Right renal pelvis (tissue), 4 donors: ENCODE results near the gene HHATL. TPM values are rescaled to one million over a fixed set of nuclear protein-coding genes. Genes with fewer than 3 reads are reported as not detected.

Source experiments
- DNase-seq, 4 donors: peaks; one replicate each; pipeline ENCODE4 v3.0.0-alpha.2; 2013; ENCODE audit warnings: low read depth in 4 of 4, low spot score in 3 of 4, missing footprints in 1 of 4
- polyA plus RNA-seq, 4 donors: library from polyadenylated mRNA; unstranded; fragments of 120-200 nt; gene quantifications; one replicate each; pipeline ENCODE4 v1.2.1, GENCODE V29; 2013; ENCODE audit not compliant: insufficient read length in 4 of 4

Gene HHATL
- polyA plus RNA-seq, 4 donors = 0.30 to 0.40 (median 0.36) TPM

GRCh38 chr3:42656680-42657610 lies 45.7 kb downstream of the HHATL start:
- DNase-seq = no peak

- DNase-seq = no peak
These were observed 46.5 kb downstream of the HHATL start for GRCh38 chr3:42655980-42656679.

GRCh38 chr3:42655331-42655888 lies 47.2 kb downstream of the HHATL start:
- DNase-seq = no peak

- DNase-seq = peak in 3 of 4 donors; percentile 36 to 43 (median 39)
These were observed 48.0 kb downstream of the HHATL start for GRCh38 chr3:42654331-42655201.

- DNase-seq = no peak
These were observed 48.9 kb downstream of the HHATL start, which contains the start of gene ZBTB47 for GRCh38 chr3:42653560-42654330. ZBTB47 (plus strand) TSS chr3:42653697; CDS start chr3:42658356, 4,659 bp downstream.

GRCh38 chr3:42653303-42653559 lies 49.4 kb downstream of the HHATL start:
- DNase-seq = no peak

GRCh38 chr3:42652611-42653302 lies 49.8 kb downstream of the HHATL start:
- no peak for DNase-seq

GRCh38 chr3:42652251-42652610 lies 50.4 kb downstream of the HHATL start:
- no peak for DNase-seq

GRCh38 chr3:42651248-42652091 lies 51.1 kb downstream of the HHATL start:
- DNase-seq = no peak

GRCh38 chr3:42649783-42650182 lies 52.8 kb downstream of the HHATL start:
- DNase-seq = no peak

GRCh38 chr3:42649006-42649405 lies 53.6 kb downstream of the HHATL start:
- DNase-seq = no peak

GRCh38 chr3:42647821-42648459 lies 54.7 kb downstream of the HHATL start:
- DNase-seq = no peak

Other genes starting within 250 kb of the HHATL start
- 1 to 10 TPM; 1.1 to 2.5 (median 1.8) TPM for gene VIPR1, start 200.2 kb downstream of the HHATL start, polyA plus RNA-seq
- 10 to 100 TPM; 42.8 to 48.2 (median 46.0) TPM for gene SEC22C, start 120.8 kb downstream of the HHATL start, polyA plus RNA-seq
- gene SS18L2, start 111.9 kb downstream of the HHATL start, polyA plus RNA-seq = 10 to 100 TPM; 23.0 to 29.1 (median 26.5) TPM
- gene NKTR, start 102.1 kb downstream of the HHATL start, polyA plus RNA-seq = 100 to 1,000 TPM in 1 of 4 donors, 10 to 100 TPM in 3; 70.5 to 112 (median 76.9) TPM
- gene ZBTB47, start 49.1 kb downstream of the HHATL start, polyA plus RNA-seq = 10 to 100 TPM; 15.4 to 18.3 (median 15.6) TPM
- gene KLHL40, start 17.3 kb downstream of the HHATL start, polyA plus RNA-seq = under 1 TPM in 1 of 4 donors, not detected in 3; 0.03 TPM
- 1 to 10 TPM; 2.1 to 2.8 (median 2.7) TPM for gene CCDC13, start 70.5 kb upstream of the HHATL start, polyA plus RNA-seq
- 100 to 1,000 TPM; 172 to 196 (median 190) TPM for gene HIGD1A, start 101.7 kb upstream of the HHATL start, polyA plus RNA-seq
- gene ACKR2, start 106.6 kb upstream of the HHATL start, polyA plus RNA-seq = 1 to 10 TPM; 2.0 to 2.6 (median 2.3) TPM
- gene CYP8B1, start 173.1 kb upstream of the HHATL start, polyA plus RNA-seq = 1 to 10 TPM in 1 of 4 donors, under 1 TPM in 3; 0.77 to 1.1 (median 0.80) TPM
- 10 to 100 TPM; 22.5 to 27.7 (median 25.9) TPM for gene ZNF662, start 203.3 kb upstream of the HHATL start, polyA plus RNA-seq